HG03442 (cell line): ENCODE results near the gene BCL3.
"Not testable (repeated sequence)": the region's sequence is repeated elsewhere in the genome, so short reads cannot be mapped to it uniquely, and the experiment has no call there.

Experiments
- ATAC-seq: cut with Tn5 transposase; IDR thresholded peaks from one replicate; pipeline ENCODE4 v1.9.1; 2021; ENCODE audit warnings: mild to moderate bottlenecking, moderate library complexity; ENCODE audit not compliant: unreplicated experiment

BCL3 gene, protein sequence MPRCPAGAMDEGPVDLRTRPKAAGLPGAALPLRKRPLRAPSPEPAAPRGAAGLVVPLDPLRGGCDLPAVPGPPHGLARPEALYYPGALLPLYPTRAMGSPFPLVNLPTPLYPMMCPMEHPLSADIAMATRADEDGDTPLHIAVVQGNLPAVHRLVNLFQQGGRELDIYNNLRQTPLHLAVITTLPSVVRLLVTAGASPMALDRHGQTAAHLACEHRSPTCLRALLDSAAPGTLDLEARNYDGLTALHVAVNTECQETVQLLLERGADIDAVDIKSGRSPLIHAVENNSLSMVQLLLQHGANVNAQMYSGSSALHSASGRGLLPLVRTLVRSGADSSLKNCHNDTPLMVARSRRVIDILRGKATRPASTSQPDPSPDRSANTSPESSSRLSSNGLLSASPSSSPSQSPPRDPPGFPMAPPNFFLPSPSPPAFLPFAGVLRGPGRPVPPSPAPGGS

DNA sequence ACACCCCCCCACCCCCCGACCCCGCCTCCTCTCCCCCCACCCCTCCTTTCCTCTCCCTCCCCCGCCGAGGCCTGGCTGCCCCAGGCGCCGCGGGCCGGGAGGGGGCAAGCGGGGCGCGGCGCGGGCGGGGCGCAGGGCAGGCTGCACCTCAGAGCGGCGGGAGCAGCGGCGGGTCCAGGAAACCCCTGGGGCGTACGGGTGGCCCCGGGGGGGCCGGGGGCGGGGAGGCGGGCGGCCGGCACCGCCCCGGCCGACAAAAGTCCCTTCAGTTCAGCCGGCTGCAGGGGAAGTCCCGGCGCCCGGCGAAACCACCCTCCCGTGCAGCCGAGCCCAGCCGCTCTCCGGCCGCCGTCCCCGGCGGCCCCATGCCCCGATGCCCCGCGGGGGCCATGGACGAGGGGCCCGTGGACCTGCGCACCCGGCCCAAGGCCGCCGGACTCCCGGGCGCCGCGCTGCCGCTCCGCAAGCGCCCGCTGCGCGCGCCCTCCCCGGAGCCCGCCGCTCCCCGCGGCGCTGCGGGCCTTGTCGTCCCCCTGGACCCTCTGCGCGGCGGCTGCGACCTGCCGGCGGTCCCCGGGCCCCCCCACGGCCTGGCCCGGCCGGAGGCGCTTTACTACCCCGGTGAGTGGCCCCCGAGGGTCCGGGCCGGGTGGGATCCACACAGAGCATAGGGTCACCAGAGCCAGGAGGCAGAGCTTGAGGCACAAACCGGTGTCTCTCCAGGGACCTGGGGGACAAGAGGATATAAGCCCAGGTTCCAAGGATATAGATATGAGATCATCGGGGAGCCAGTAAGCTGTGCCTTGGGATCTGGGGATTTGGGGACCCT, at the start of gene BCL3:
TSS of gene BCL3 (plus strand) at position 283 of the 829 bp plus-strand sequence. CDS start at position 366, 83 bp downstream.
- no peak for ATAC-seq

DNA sequence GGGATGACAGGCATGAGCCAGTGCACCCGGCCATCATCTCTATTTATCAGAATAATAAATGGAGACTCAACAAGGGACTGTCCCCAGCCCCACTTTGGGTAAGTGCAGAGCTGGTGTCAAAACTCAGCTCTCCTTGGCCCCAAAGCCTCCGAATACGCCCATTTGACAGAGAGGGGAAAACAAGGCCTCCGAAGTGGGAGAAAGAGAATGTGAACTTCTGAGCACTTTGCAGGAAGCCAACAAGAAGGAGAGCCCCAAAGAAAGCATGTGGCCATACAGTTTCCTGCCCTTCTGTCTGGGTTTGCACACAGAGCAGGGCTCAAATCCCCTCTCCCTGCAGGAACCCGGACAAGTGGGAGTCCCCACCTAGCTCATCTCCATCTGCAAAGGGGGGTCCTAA, 48.0 kb upstream of the BCL3 start:
- ATAC-seq = no peak

DNA sequence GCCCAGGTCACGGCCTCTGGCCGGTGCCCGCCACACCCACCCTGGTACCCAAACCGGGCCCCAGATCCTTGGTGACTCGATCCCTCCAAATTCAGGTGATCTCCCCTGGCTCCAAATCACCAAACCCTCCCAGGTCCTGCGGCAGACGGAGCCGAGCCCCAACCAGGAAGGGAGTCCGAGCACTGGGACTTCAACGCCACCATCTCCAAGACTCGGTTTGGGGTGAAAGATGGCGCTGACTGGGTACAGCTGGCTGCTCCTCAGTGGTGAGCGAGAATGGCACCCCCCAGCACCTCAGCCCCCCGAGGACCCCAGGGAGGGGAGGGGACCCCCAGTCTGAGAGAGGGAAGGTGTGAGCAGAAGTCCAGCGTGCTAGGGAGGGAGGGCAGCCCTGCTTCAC, 47.3 kb upstream of the BCL3 start:
- ATAC-seq = no peak

DNA sequence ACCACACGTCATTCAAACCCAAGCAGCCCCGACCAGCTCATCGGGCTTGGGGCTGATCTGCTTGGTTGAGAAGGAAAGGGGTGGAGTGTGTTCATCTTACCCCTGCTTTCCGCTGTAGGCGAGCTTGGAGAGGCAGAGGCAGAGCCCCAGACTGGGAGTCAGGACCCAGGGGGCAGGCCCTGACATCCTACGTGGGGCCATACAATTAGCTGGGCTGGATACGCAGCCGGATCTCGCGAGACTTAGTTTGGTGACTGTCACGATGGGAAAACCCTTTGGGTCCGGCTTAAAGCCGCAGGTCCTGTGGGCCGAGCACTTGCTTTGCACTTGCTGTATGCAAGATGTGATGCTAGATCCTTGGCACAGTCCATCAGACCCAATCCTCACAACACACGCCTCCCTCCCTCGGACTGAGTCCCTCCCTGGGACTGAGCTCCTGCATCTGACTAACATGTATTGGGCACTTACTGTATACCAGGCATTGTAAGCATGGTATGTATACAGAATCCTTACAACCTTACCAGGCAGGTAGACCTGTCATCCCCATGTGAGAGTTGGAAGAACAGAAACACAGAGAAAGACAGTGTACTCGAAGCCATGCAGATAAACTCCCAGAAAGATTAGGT, 45.8 kb upstream of the BCL3 start:
- no peak for ATAC-seq

DNA sequence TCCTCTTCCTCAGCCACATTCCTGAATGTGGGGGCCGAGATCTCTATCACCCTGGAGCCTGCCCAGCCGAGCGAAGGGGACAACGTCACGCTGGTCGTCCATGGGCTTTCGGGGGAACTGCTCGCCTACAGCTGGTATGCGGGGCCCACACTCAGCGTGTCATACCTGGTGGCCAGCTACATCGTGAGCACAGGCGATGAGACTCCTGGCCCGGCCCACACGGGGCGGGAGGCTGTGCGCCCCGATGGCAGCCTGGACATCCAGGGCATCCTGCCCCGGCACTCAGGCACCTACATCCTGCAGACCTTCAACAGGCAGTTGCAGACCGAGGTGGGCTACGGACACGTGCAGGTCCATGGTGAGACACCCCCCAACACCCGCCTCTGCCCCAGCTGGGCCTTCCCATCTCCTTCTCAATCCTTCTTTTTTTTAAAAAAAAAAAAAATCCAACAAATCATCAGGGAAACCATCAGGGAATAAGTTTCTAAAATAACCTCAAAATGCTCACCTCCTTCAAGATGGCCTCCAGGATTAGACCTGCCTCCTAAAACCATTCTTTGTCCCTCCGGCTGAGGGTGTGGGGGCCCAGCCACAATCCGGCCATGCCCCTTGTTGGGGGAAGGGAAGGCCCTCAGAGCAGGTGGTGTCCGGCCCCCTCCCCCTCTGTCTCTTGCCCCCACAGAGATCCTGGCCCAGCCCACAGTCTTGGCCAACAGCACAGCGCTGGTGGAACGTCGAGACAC, 45.0 kb upstream of the BCL3 start:
- no peak for ATAC-seq

DNA sequence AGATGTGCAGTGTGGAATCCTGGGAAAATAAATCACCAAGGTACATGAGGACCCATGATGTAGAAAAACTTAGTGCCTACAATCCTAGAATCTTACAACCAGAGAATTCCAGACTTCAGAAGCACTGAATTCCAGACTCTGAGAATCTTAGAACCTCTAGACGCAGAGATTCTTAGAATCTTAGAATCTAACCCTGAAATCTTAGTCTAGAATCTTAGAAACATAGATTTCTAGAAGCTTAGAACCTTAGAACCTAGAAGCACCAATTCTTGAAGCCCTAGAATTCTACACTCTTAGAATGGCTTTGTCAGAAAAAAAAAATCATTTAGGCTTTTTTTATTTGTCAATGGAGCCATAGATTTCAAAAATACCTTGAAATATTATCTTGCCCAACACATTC, 43.5 kb upstream of the BCL3 start:
- no peak for ATAC-seq

DNA sequence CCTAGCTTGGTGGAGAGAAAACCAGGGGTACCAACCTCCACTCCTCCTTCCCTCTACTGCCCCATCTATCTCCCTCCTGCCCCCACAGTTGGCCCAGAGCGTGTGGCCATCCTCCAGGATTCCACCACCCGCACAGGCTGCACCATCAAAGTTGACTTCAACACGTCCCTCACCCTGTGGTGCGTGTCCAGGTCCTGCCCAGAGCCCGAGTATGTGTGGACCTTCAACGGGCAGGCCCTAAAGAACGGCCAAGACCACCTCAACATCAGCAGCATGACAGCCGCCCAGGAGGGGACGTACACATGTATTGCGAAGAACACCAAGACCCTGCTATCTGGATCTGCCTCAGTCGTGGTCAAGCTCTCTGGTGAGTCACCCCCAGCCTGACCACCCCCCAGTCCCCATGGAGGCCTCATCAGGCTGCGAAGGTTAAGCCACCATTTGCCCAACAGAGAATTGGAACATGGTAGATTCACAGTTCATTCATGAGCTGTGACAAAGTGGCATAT, 43.0 kb upstream of the BCL3 start:
- ATAC-seq = no peak

DNA sequence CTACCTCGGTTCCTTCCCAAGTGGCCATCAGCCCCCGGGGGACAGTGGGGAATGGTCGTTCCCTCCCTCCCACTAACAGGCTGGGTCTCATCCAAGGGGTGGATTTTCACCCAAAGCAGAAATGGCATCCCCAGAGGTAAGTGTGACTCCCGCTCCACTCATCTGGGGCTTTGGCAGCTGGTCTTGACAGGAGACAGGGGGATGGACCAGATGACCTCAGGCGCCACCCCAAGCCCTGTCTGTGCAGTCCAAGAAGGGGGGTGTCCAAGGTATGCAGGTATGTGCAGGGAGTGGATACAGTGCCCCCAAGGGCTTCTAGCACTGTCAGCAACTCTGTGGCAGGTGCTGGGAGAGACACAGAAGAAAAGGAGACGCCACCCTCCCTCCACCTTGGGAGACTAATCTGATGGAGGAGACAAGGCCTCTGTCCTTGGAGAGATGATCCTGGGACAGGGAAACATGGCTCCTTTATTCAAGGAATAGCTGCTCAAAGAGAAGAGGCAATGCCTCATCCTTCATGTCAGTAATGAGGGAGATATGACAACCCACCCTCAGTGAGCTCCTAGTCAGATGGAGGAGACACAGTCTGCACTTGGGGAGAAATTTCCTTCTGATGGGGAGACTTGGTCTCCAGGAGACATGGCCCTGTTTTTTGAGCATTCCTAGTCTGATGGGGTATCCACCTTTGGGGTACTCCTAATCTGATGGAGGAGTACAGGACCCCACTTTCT, 41.8 kb upstream of the BCL3 start:
- no peak for ATAC-seq

DNA sequence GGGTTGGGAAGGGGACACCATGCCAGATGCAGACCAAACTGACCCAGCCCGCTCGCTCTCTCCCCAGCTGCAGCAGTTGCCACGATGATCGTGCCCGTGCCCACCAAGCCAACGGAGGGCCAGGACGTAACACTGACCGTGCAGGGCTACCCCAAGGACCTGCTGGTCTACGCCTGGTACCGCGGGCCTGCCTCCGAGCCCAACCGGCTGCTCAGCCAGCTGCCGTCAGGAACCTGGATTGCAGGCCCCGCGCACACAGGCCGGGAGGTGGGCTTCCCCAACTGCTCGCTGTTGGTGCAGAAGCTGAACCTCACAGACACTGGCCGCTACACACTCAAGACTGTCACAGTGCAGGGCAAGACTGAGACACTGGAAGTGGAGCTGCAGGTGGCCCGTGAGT, 40.7 kb upstream of the BCL3 start:
- no peak for ATAC-seq

DNA sequence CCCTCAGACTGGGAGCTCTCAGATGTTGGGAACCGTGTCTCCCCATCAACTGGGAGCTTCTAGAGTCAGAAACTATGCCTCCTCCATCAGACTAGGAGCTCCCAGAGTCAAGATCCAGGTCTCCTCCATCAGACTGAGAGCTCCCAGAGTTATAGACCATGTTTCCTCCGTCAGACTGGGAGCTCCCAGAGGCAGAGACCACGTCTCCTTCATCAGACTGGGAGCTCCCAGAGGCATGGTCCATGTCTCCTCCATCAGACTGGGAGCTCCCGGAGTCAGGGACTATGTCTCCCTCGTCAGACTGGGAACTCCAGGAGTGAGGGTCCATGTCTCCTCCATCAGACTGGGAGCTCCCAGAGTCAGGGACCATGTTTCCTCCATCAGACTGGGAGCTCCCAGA, 39.6 kb upstream of the BCL3 start:
- no peak for ATAC-seq

DNA sequence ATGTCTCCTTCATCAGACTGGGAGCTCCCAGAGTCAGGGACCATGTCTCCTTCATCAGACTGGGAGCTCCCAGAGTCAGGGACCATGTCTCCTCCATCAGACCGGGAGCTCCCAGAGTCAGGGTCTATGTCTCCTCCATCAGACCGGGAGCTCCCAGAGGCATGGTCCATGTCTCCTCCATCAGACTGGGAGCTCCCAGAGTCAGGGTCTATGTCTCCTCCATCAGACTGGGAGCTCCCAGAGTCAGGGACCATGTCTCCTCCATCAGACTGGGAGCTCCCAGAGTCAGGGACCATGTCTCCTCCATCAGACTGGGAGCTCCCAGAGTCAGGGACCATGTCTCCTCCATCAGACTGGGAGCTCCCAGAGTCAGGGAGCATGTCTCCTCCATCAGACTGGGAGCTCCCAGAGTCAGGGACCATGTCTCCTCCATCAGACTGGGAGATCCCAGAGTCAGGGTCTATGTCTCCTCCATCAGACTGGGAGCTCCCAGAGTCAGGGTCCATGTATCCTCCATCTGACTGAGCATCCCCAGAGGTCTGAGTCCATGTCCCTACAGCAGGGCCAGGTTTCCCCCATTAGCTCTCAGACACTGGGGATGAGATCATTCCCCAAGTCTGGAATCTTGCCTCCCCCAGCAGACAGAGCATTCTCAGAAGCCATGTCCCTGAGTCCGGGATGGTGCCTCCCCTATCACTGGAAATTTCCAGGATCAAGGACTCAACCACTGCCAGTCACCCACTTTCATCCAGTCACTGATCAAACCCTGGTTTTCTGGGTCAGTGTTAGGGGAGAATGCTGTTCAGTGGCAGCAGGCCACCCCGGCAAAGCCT, 38.9 kb upstream of the BCL3 start:
- not testable (repeated sequence) for ATAC-seq

DNA sequence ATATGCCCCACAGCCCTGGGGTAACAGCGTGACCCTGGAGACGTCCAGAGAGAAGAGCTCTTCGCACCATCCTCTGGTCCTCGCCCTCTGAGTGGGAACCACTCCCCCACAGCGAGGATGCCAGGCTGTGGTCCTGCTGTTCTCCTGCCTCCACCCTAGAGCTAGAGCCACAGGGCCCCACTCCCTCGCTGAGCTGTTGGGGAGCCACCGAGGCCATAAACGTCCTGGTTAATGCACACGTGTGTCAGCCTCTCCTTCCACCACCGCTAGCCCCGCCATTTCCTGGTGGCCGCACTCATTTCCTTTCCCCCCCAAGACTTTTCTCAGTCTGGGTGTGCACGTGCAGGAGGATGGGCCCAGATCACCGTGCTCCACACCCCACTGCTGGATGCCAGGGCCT, 38.0 kb upstream of the BCL3 start:
- ATAC-seq = no peak

DNA sequence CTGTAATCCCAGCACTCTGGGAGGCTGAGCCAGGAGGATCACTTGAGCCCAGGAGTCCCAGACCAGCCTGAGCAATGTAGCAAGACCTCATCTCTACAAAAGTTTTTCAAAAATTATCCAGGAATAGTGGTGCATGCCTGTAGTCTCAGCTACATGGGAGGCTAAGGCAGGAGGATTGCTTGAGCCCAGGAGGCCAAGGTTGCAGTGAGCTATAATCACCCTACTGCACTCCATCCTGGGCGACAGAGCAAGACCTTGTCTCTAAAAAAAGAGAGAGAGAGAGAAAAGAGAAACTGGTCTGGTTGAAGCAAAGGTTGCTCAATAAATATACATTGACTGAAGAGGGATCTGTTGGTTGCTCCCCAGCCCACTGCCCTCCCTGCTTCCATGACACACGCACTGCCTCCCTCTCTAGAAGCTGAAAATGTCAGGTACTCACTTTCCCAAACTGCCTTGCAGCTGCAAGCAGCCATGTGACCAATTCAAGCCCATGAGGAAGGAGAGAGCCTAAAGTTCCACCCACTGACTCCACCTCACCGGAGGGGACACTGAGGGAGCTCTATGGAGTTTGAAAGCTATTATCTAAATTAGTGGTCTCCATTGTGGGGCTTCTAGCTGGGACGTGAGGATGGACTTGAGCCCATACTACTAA, 35.5 kb upstream of the BCL3 start:
- no peak for ATAC-seq

DNA sequence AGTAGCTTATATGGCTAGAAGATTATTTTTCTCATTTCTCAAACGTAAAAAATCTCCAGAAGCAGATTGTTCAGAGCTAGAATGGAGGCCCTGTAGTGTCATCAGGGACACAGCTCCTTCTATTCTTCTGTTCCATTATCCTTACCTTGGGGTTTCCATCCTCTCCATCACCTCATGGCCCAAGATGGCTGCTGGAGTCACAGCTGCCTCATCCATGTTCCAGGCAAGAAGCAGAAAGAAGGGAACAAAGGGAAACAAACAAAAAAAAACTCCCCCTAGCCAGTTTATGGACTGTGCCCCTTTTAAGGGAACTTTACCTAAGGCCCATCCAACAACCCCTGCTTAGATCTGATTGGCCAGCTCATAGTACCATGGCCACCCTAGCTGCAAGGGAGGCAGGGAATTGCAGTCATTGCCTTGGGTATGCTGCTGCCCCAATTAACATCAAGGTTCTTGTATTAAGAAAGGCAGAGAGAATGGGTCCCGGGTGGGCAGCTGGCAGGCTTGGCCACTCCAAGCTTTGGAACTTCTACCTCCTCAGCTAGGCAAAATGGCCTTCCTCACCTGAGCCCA, 33.8 kb upstream of the BCL3 start:
- ATAC-seq = no peak

DNA sequence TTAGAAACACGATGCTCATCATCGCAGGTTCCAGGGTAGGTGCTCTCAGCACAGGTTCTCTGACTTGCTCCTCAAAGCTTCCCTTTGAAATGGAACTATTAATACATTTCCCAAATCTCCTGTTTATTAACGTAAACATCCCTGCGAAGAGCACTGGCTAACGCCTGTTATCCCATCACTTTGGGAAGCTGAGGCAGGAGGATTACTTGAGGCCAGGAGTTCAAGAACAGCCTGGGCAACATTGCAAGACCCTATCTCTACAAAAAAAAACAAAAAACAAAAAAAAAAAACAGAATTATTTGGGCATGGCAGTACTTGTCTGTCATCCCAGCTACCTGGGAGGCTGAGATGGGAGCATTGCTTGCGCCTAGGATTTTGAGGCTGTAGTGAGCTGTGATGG, 30.9 kb upstream of the BCL3 start:
- ATAC-seq = no peak

DNA sequence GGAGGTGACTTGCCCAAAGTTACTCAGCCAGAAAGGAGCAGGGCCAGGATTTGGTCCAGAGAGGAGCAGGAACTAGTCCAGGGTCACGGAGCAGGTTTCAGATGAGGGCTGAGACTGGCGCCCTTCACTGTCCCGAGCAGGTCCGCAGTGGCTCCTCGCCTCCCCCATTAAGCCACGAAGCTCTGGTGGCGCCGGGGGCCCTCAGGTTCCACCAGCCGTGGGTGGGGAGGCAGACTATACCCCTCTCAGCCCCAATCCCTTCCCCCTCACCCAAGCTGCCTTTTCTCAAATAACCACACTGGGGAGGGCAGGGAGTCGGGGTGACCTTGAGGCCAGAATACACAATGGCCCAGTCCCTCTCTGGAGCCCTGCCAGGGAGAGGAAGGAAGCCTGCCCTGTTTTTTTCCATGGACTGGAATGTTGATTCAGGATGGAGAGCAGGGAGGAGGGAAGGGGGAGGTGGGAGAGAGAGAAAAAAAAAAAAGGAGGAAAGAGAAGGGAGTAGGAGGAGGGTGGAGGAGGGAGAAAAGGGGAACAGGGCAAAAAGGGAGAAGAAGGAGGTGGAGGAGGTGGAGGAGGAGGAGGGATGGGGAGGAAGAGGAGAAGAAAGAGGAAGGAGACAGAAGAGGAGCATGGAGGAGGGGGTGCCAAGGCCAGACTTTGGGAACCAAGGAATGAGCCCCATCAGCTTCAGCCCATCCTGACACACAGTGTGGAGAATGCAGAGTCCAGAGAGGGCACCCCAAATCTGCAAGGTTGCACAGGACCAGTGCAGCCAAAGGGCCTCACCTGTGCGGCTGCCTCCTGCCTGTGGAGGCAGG, 29.9 kb upstream of the BCL3 start:
- ATAC-seq = no peak

DNA sequence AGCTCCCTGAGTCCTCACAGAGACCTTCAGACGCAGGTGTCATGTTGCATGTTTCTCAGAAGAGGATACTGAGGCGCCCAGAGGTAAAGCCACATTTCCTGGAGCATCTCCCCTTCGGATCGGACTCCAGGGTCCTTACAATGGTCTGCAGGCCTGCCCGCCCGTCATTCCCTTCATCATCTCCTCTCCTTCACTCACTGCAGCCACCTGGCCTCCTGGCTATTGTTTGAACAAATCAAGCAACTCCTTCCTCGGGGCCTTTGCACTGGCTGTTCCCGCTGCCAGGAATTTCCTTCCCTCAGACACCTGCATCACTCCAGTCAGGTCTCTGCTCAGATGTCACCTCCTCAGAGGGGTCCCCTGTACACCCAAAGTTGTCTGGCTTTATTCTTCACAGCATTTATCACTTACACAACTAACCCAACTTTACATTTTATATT, 29.2 kb upstream of the BCL3 start:
- ATAC-seq = no peak
